Right hindlimb (tissue), 1 donor: ENCODE data around the gene ALMS1.
"Not testable (repeated sequence)": the region's sequence is repeated elsewhere in the genome, so short reads cannot be mapped to it uniquely, and the experiment has no call there.

Experiments used
- DNase-seq: peaks from one replicate; pipeline ENCODE4 v3.0.0-alpha.2; 2018

ALMS1 gene

DNA sequence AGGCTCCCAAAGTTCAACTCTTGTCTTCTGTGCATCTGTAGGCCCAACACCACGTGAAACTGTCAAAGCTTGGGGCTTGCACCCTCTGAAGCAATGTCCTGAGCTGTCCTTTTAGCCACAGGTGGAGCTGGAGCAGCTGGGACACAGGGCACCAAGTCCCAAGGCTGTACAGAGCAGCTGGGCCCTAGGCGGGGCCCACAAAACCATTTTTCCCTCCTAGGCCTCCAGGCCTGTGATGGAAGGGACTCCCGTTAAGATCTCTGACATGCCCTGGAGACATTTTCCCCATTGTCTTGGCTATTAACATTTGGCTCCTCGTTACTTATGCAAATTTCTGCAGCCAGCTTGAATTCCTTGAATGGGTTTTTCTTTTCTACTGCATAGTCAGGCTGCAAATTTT is 145.1 kb downstream of the ALMS1 start:
- not testable (repeated sequence) for DNase-seq

DNA sequence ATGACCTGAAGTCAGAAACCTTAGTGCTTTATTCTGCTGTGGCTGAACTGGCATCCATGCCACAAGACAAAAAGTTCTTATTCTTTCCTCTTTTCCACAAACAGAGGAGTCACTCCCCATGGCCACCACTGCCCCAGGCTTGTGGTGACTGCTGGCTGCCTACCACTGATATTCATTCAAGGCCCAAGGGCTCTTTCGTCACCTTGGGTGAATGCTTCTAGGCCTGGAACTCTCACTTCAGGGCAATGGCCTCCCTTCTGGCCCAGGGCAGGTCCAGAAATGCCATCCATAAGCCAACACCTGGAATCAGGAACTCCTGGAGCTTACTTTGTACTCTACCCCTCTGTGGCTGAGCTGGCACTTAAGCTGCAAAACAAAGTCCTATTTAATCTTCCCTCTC is 146.7 kb downstream of the ALMS1 start:
- no peak for DNase-seq

DNA sequence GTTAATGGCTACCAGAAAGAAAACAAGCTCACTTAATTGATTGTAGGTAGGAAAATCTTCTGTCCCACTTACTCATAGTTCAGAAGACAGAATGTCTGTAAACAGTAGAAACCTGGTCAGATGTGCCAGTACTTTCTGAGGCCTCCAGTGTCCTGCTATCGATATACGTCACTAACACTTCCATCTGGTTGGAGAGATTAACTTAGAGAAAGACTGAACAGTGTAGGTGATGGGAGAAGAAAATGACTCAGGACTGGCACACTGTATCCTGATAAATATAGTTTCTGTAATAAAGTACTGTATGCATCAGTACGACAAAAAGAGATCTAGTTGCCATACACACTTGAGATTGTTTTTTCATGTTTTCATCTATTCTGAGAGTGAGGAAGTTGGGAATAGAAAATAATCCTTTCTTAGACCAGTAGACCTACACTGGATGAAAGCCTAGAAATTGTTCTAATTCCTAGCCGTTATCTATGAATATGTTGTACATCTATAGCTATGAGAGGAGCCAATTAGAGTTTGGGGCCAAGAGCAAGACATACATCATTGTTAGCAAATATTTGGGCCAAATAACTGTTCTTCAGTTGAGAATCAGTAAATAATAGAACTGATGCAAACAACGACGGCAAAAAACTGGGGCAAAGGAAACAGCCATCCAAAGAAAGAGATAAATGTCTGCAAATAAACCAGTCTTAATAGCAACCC is 150.7 kb downstream of the ALMS1 start:
- DNase-seq, result no peak

DNA sequence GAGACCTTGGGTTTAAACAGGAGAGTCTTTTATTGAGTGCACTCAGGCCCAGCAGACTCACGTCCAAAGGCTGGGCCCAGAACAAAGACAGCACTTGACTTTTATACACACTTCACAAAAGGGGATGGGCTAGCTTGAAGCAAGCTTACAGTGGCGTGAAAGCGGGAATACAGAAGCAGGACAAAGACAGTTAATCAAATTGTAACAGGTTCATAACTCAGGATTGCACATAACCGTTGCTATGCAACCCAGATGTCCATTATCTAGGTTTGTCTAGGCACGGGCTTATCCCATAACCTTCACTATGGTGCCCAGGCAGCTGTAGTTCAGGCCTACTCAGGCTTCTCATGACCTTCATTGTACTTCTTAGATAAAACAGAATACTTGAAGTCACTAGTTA is 175.2 kb downstream of the ALMS1 start:
- DNase-seq, result not testable (repeated sequence)

DNA sequence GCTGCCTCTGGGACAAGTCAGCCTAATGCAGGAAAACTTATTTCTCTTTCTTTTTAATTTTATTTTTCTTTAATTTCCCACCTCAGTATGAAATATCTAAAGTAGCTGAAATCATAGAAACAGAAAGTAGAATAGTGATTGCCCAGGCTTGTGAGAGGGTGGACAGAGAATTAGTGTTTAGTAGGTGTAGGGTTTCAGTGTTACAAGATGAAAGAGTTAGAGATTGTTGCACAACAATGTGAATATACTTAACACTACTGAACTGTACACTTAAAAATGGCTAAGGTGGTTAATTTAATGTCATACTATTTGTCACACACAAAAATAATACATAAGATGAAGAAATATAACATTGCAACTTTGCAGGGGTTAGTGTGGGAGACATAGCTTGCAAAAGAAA is 175.8 kb downstream of the ALMS1 start:
- DNase-seq, result no peak

DNA sequence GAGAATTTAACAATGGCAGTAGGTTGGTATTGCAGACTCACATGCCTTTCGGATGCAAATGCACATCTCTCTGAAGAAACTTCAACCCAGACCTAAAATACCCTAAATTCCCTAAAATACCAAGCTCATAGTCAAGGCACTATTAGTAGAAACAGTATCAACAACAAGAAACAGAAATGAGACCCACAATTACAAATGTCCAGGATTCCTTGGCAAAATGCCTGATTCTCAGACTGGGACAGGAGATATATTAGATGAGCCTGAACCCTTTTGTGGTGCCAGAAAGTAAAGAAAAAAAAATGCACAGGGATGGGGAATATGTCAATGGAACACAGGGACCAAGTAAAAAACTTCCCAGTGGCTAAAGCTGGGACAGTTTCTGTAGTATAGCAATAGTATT is 179.3 kb downstream of the ALMS1 start:
- DNase-seq, result no peak

DNA sequence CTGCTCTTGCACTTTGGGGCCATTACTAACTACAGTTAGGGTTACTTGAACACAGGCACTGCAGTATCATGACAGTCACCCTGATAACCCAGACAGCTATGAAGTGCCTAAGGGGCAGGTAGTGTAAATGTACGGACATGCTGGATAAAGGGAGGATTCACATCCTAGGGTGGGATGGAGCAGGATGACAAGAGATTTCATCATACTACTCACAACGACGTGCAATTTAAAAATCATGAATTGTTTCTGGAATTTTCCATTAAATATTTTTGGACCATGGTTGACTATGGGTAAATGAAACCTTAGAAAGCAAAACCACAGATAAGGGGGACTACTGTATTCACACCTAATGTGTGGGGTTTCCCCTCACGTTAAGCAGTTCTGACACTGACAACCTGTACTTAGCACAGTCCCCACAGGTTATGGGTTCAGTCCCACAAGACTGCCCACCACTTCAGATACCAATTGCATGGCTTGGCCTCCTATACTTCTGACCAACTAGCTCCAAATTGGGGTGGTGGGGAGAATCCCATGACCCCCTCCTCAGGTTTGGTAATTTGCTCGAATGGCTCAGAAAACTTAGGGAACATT is 180.7 kb downstream of the ALMS1 start:
- no peak for DNase-seq

DNA sequence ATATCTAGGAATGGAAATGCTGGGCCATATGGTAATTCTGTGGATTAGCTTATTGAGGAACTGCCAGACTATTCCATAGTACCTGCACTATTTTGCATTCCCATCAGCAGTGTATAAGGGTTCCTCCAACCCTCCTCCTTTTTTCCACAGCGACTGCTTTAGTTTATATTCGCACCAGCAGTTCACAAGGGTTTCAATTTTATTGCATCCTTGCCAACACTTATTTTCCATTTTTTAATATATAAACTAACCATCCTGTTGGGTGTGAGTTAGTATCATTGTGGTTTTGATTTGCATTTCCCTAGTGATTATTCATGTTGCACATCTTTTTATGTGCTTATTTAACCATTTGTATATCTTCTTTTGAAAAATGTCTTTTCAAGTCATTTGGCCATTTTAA is 189.6 kb downstream of the ALMS1 start:
- DNase-seq, result no peak

DNA sequence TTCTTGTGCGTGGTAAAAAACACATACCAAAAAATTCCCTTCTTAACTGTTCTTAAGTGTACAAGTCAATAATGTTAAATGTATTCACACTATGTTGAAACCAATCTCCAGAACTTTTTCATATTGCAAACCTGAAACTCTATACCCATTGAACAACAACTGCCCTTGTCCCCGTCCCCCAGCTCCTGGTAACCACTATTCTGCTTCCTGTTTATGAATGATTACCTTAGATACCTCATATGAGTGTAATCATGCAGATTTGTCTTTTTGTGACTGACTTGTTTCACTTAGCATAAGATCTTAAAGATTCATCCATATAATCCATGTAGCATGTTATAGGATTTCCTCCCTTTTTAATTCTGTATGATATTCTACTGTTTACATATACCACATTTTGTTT is 196.7 kb downstream of the ALMS1 start:
- DNase-seq, result no peak

DNA sequence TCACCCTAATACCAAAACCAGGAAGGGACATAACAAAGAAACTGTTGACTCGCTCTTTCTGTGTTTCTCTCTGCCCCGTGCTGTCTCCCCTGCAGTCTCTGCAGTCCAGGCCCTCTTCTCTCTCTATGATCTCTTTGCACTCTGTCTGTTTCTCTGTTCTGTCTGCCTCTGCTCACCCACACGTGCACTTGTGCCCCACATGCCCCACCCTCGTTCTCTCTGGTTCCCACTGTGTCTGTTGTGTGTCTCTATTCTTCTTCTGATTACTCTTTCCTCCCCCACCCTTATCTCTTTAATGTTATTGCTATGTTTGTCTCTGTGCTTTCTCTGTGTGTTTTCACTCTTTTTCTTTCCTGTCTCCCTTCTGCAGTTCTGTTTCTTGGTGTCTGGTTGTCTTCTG is 202.5 kb downstream of the ALMS1 start:
- DNase-seq, result no peak

DNA sequence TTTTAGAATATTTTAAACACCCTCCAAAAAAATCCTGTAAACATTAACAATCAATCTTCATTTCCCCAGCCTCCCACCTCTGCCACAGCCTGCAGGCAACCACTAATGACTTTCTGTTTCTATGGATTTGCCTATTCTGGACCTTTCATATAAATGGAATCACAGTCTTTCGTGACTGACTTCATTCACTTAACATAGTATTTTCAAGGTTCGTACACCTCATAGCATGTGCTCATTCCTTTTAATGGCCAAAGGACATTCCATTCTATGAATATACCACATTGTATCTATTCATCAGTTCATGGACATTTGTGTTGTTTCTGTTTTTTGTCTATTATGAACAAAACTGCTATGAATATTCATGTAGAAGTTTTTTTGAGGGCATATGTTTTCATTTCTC is 208.0 kb downstream of the ALMS1 start:
- DNase-seq, result no peak

DNA sequence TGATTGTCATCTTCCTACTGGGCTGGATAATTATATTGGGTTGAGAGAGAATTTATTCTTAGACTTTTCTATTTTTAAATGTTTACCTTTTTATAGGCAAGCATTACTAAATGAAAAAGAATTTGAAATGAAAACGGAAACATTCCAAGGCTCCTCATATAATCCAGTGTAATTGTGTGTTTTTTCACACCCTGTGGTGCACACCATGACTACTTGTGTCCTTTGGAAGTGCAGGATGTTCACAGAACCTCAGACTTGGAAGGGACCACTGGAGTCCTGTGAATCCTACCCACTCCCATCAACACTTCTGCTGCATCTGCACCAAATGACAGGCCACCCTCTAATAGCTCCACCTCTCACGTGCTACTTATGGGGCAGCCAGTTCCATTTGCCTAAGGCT is 208.6 kb downstream of the ALMS1 start:
- no peak for DNase-seq

DNA sequence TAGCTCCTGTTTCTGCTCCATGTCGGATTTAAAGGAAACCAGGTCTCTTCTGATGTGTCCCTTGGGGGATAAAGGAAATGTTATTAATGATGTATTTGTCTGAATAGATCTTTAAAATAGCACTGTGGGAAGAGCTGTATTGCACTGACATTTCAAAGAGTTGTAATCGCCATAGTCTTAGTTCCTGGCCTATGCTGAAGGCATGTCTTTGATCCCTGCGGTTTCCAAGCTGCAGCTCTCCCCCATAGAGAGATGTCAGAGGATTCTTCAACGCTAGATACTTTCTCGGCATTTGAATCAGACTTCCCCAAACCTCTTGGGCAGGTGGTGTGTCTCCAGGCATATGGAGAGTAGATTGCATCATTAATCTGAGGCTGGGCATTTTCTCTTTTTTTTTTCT is 216.1 kb downstream of the ALMS1 start:
- no peak for DNase-seq

DNA sequence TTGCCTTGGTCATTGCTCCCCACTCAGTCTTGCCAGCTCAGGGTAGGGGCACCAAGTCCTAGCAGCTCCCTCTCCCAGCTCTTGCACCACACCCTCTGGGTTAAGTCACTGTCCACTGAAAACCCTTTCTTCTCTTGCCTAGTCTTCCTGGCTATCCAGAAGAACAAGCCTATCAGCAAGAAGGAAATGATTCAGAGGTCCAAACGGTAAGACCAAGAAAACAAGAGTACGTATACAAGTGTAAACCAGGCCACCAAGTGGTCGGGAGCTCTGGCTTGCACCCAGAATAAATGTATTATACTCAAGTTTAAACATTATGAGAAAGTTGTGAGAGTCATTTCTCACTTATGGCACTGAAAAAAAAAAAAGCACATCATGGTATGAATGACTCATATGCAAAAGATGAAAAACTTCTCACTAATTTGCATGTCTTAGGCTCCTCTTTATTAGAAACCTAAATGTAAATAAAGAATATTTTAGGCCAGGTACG is 217.5 kb downstream of the ALMS1 start:
- DNase-seq, result not testable (repeated sequence)

DNA sequence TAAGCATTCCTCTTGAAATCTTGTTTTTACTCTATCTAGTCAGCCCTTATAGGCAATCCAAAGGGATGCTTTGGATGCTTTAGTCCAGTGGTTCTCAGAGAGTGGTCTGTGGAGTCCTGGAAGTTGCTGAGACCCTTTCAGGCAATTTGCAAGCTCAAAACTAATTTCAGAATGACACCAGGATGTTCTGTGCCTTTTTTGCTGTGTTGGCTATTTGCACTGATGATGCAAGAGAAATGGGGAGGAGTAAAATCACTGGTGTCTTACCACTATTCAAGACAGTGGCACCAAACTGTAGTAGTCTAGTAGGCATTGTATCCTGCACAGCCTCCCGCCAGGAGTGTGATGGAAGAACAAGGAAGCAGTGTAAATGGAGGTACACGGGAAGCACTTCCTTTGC is 219.0 kb downstream of the ALMS1 start:
- DNase-seq, result not testable (repeated sequence)

DNA sequence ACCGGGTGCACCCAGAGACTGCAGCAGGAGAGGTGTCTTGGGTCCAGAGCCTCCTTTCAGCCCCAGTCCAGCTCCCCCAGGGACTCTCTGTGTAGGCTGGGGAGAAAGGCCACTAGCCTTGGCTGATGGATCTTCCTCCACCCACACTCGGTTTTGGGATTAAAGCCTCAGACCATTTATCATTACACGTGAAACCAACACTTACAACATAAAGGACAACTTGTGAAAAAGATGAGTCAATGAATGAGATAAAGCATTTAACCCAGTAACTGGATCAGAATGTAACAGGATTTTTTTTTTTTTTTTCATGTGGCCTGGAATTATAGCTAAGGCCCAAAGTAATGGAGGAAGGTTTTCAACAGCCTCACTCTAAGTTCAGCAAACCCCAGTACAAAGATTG is 224.5 kb downstream of the ALMS1 start:
- no peak for DNase-seq

DNA sequence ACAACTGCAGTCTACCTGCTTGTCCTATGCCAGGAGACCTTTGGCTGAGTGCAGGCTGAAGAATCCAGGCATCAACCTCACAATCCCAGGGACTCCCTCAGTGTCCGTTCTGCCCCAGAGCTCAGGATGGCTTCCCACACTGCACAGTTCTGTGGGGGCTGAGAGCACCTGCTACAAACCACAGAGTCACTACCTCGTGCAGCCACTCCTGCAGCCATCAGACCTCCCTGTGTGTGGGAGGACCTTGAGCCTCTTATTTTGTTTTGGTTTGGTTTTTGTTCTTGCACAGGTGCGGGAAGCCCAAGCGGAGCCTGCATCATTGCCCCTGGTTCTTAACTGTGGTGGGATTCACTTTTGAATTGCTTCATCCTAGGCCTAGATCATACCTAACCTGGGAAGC is 225.6 kb downstream of the ALMS1 start:
- no peak for DNase-seq

DNA sequence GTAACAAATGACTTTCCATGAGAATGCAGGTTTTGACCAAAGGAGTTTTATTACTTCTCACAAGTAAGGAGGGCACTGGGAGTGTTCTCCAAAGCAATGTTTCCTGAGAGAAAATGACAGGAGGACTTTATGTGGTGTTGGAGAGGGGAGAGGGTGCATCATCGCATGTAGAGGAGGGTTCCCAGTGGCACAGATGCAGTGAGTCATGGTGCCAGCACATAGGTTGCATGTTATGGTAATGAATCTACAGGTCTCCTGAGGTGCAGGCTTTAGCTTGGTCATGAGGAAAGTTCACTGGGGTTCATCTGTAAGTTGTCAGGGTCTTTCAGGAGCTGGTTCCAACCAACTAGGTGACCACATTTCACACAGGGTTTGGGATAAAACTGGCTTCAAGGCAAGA is 226.2 kb downstream of the ALMS1 start:
- no peak for DNase-seq

DNA sequence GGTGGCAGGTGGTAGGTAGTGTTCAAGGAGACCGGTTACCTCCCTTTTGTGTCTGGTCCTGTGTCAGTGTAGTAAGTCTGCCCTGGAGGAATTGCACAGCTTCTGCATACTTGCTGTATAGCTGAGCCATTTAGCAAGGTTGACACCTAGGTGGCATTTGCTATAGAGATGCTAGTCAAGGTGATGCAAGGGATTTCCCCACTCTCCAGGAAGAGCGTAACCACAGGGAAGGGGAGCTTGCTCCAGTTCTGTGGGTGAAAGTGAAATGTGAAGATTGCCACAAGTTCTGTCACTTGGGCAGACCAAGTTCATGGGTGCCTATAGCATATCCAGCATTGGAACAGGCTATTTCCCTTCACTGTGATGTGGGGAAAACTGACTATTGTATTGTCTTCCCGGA is 228.5 kb downstream of the ALMS1 start:
- no peak for DNase-seq

DNA sequence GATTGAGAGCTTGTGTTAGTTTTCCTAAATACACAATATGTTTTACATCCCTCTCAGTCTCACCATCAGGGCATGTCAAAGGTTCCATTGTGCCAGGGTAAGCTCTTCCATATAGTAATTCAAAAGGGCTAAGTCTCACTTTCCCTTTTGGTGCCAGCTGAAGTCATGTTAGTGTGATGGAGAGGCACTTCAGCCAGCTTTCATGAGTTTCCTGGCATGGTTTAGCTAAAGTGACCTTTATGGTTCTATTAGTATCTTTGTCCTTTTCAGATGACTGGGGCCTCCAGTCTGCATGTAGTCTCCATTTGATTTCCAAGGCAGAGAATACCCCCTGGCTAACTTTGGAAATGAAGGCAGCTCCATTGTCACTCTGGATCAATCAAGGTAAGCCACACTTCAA is 229.4 kb downstream of the ALMS1 start:
- DNase-seq, result no peak

DNA sequence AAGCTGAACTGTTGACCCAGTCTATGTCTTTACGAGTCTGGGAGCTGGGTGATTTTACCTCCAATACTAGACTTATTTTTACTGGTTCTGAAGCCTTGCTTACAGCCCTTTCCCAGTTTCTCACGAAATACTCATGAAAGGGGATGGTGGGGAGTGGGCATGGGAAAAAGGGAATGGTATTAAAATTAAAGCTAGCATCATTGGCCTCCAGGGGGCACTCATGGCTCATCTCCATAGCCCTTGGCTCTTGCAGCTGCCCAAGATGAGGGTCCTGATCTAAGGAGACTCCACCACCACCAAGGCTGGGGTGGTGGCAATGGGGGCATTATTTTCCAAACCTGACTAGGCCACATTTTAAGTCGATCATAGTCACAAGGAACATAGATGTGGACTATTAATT is 234.3 kb downstream of the ALMS1 start:
- DNase-seq, result not testable (repeated sequence)

DNA sequence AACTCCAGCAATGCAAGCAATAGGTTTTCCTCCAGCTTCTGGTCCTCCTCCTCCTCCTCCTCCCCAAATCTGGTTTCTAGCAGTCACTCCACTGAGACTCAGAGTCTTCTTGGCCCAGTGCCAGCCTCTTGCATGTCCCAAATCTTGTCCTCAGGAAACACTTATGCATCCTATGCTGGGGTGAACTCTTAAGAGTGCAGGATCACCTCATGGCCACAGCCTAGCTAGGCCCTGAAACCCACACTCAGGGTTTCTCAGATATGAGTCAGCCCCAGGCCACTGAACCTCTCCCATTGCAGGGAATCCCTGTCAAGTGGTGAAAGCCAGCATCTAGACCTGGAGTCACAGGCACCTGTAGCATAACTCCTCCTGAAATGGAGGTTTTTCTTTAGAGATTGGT is 238.4 kb downstream of the ALMS1 start:
- DNase-seq, result not testable (repeated sequence)

DNA sequence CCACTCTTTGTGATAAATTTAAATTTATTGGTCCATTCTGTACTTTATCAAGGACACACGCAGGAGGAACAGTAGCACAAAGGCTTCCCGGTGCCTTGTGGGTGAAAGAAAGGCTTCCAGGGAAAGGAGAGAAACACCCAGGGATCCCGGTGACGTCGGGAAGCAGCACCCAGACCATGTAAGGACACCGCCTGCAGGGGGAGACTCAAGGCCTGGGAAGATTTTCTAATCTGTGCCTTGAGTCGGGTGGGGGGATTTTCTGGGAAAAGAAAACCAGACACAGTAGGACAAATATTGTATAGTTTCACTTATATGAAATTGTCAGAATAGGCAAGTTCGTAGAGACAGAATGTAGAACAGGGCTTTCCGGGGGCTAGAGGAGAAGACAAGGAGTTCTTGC is 239.0 kb downstream of the ALMS1 start:
- not testable (repeated sequence) for DNase-seq

DNA sequence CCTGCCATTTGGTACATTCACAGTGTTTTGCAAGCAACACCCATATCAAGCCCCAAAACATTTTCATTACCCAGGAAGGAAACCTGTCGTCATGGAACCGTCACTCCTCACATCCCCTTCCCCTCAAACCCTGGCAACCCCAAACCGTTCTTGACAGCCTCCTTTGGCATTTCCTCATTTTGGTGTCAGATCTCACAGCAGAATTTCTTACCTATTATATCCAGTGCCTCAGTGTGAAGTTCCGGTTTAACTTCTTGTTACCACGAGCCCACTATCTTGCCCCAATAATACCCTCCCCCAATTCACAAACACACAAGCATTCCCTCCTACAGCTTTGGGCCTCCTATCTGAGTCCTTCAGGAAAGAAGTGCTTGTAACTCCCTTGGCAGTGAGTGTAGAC is 240.6 kb downstream of the ALMS1 start:
- not testable (repeated sequence) for DNase-seq

DNA sequence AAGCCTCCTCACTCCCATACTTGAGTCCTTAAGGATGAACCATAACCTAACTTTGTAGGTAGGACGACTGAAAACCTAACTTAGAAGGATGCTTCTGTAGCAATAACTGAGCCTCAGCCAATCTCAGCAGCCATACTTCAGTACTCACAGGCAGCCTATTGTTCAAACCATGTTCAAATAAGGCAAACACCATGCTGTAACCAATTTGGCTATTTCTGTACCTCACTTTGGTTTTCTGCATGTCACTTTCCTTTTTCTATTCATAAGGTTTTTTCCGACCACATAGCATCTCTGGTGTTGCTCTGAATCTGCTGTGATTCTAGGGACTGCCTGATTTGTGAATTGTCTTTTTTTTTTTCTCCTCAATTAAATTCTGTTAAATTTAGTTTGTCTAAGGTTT is 242.9 kb downstream of the ALMS1 start:
- not testable (repeated sequence) for DNase-seq
